Hindlimb muscle (tissue), 1 donor: Measurements from ENCODE around the gene LEFTY2. TPM values are rescaled to one million over a fixed set of nuclear protein-coding genes. Genes with fewer than 3 reads are reported as not detected.
"Not testable (repeated sequence)": the region's sequence is repeated elsewhere in the genome, so short reads cannot be mapped to it uniquely, and the experiment has no call there.

Source experiments
- DNase-seq: peaks from one replicate; pipeline ENCODE4 v3.0.0-alpha.2; 2013
- polyA plus RNA-seq: library from polyadenylated mRNA; unstranded; fragments of 120-200 nt; gene quantifications from one replicate; pipeline ENCODE4 v1.2.1, GENCODE V29; 2013; ENCODE audit not compliant: insufficient read length

Gene LEFTY2
- polyA plus RNA-seq, 1 donor, result 3.3 TPM

- DNase-seq, result no peak
Measured at GRCh38 chr1:225899044-225899925, 41.7 kb downstream of the LEFTY2 start.

GRCh38 chr1:225897595-225898514, 43.2 kb downstream of the LEFTY2 start:
- no peak for DNase-seq

GRCh38 chr1:225896937-225897549, 44.0 kb downstream of the LEFTY2 start:
- DNase-seq, result no peak

GRCh38 chr1:225896494-225896893, 44.5 kb downstream of the LEFTY2 start:
- DNase-seq, result no peak

GRCh38 chr1:225892307-225892706, 48.7 kb downstream of the LEFTY2 start:
- no peak for DNase-seq

GRCh38 chr1:225891229-225891972, 49.6 kb downstream of the LEFTY2 start:
- no peak for DNase-seq

- no peak for DNase-seq
Measured at GRCh38 chr1:225890346-225891228, 50.4 kb downstream of the LEFTY2 start.

GRCh38 chr1:225889743-225890142, 51.3 kb downstream of the LEFTY2 start:
- no peak for DNase-seq

GRCh38 chr1:225888898-225889601, 52.0 kb downstream of the LEFTY2 start, which contains the start of gene LEFTY1:
Gene LEFTY1, minus strand, starts transcription at chr1:225889146. Its CDS starts 80 bp downstream, at chr1:225889066.
- no peak for DNase-seq

- no peak for DNase-seq
Measured at GRCh38 chr1:225888289-225888897, 52.6 kb downstream of the LEFTY2 start.

GRCh38 chr1:225887554-225888288, 53.3 kb downstream of the LEFTY2 start:
- DNase-seq, result not testable (repeated sequence)

- DNase-seq, result no peak
Measured at GRCh38 chr1:225887030-225887314, 54.0 kb downstream of the LEFTY2 start.

Other genes starting within 250 kb of the LEFTY2 start
- gene SRP9, start 163.4 kb downstream of the LEFTY2 start, polyA plus RNA-seq, result 155 TPM
- 37.4 TPM for gene EPHX1, start 131.1 kb downstream of the LEFTY2 start, polyA plus RNA-seq
- gene TMEM63A, start 58.8 kb downstream of the LEFTY2 start, polyA plus RNA-seq, result 28.3 TPM
- gene LEFTY1, start 52.1 kb downstream of the LEFTY2 start, polyA plus RNA-seq, result 0.52 TPM
- 36.7 TPM for gene PYCR2, start 17.0 kb downstream of the LEFTY2 start, polyA plus RNA-seq
- gene SDE2, start 58.1 kb upstream of the LEFTY2 start, polyA plus RNA-seq, result 14.7 TPM
- gene H3-3A, start 121.5 kb upstream of the LEFTY2 start, polyA plus RNA-seq, result 589 TPM
- gene ACBD3, start 245.5 kb upstream of the LEFTY2 start, polyA plus RNA-seq, result 49.8 TPM